HepG2 (cell line): ENCODE results near the gene KLHL33. TPM values are rescaled to one million over a fixed set of nuclear protein-coding genes. Genes with fewer than 3 reads are reported as not detected.

ENCODE experiments used
- ARNTL ChIP-seq: sonication (generic); formaldehyde crosslinking; IDR thresholded peaks from 2 replicates; pipeline ENCODE4 v1.4.0; 2020; ENCODE audit warnings: mild to moderate bottlenecking, missing genetic modification reagents
- HIC2 ChIP-seq: sonication (generic); formaldehyde crosslinking; IDR thresholded peaks from 2 replicates; pipeline ENCODE4 v1.9.0; 2022; ENCODE audit warnings: low read depth, missing genetic modification reagents
- MAFG ChIP-seq: sonication (generic); formaldehyde crosslinking; IDR thresholded peaks from 2 replicates; pipeline ENCODE4 v1.5.1; 2020; ENCODE audit warnings: mild to moderate bottlenecking, missing genetic modification reagents
- MAFK ChIP-seq, 2 experiments: IDR thresholded peaks in 1 of 2; conservative IDR thresholded peaks in 1 of 2; 2 replicates each; pipeline ENCODE4 v1.6.1; 2011; ENCODE audit warnings: improper control_type of control experiment in 2 of 2, low read length in 2 of 2
- MLXIP ChIP-seq: sonication (generic); formaldehyde crosslinking; IDR thresholded peaks from 2 replicates; pipeline ENCODE4 v1.9.0; 2021; ENCODE audit warnings: missing genetic modification reagents, borderline replicate concordance
- PAF1 ChIP-seq: IDR thresholded peaks from 2 replicates; pipeline ENCODE4 v1.6.1; 2016; ENCODE audit warnings: missing genetic modification reagents, missing compliant biosample characterization
- SATB2 ChIP-seq: sonication (generic); formaldehyde crosslinking; IDR thresholded peaks from 2 replicates; pipeline ENCODE4 v1.5.0; 2020; ENCODE audit warnings: missing genetic modification reagents
- TMF1 ChIP-seq: sonication (generic); formaldehyde crosslinking; IDR thresholded peaks from 2 replicates; pipeline ENCODE4 v1.8.1; 2022; ENCODE audit warnings: low read depth, missing genetic modification reagents
- ZBTB37 ChIP-seq: sonication (generic); formaldehyde crosslinking; IDR thresholded peaks from 2 replicates; pipeline ENCODE4 v1.4.0; 2020; ENCODE audit warnings: mild to moderate bottlenecking, missing genetic modification reagents
- ZNF124 ChIP-seq: sonication (generic); formaldehyde crosslinking; IDR thresholded peaks from 2 replicates; pipeline ENCODE4 v1.4.0; 2020; ENCODE audit warnings: missing genetic modification reagents
- ZNF142 ChIP-seq: sonication (generic); formaldehyde crosslinking; IDR thresholded peaks from 2 replicates; pipeline ENCODE4 v1.4.0; 2020; ENCODE audit warnings: missing genetic modification reagents
- ZNF263 ChIP-seq: sonication (generic); formaldehyde crosslinking; IDR thresholded peaks from 2 replicates; pipeline ENCODE4 v1.4.0; 2020; ENCODE audit warnings: missing genetic modification reagents
- ZNF782 ChIP-seq: sonication (generic); formaldehyde crosslinking; IDR thresholded peaks from 2 replicates; pipeline ENCODE4 v1.4.0; 2020; ENCODE audit warnings: missing genetic modification reagents, mild to moderate bottlenecking, borderline replicate concordance
- polyA plus RNA-seq, 8 experiments: library from polyadenylated mRNA; depleted of rRNA in 3 of 8; stranded (reverse) in 7 of 8; unstranded in 1 of 8; fragments of >200 nt; fragmentation: Illumina TruSeq in 4 of 8; extraction: Trizol in 4 of 8; gene quantifications; 2 replicates each; pipeline versions ENCODE4 v1.2.1 to v1.2.3, GENCODE V29; 2011 to 2016; ENCODE audit warnings: low read depth in 4 of 8, missing spikeins in 1 of 8, mixed read lengths in 1 of 8; ENCODE audit not compliant: insufficient read depth in 1 of 8
- total RNA-seq, 5 experiments: library from RNA; depleted of rRNA; stranded (reverse); fragments of >200 nt; fragmentation: Illumina TruSeq; extraction: Trizol; gene quantifications; 2 replicates each; pipeline ENCODE4 v1.2.3, GENCODE V29; 2016; ENCODE audit warnings: low read depth in 1 of 5
- TF ChIP-seq, protein P1 (sequence below): sonication (generic); formaldehyde crosslinking; IDR thresholded peaks from 2 replicates; pipeline ENCODE4 v1.5.0; 2020; ENCODE audit warnings: mild to moderate bottlenecking, missing genetic modification reagents

KLHL33 gene
- total and polyA plus RNA-seq, 2 of the 13 experiments (the other 11 are each of a cell fraction or from before 2014, with no cell fraction given) = not detected

DNA sequence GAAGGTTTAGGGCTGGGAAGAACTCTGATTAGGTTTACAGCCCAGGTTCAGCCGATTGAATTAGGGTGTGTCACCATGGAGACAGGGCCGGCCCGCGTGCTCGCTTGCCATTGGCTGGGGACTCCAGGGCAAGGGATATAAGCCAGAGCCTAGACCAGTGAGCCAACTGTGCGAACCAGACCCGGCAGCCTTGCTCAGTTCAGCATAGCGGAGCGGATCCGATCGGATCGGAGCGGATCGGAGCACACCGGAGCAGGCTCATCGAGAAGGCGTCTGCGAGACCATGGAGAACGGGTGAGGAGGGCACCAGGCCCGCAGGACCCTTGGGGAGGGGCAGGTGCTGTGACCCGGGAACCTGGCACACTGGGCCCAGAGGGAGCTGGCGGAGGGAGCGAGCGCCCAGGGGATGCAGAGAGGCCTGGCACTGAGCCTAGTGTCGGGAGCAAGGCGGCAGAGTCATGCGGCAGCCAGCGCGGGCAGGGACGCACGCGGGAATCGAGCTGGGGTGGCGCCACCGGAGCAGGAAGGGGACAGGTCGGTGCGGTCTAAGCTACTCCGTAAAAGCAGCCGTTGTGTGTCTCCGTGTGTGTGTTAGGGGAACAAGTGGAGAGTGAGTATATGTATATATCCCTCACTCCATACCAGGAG lies 33.4 kb upstream of the KLHL33 start, which contains the start of gene PNP (continued):
- TF ChIP-seq, protein P1, sequence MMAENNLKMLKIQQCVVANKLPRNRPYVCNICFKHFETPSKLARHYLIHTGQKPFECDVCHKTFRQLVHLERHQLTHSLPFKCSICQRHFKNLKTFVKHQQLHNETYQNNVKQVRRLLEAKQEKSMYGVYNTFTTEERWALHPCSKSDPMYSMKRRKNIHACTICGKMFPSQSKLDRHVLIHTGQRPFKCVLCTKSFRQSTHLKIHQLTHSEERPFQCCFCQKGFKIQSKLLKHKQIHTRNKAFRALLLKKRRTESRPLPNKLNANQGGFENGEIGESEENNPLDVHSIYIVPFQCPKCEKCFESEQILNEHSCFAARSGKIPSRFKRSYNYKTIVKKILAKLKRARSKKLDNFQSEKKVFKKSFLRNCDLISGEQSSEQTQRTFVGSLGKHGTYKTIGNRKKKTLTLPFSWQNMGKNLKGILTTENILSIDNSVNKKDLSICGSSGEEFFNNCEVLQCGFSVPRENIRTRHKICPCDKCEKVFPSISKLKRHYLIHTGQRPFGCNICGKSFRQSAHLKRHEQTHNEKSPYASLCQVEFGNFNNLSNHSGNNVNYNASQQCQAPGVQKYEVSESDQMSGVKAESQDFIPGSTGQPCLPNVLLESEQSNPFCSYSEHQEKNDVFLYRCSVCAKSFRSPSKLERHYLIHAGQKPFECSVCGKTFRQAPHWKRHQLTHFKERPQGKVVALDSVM (CRISPR knock-in tag) = no peak
- 0 out of 4 replicates have a peak, but pooled peaks of 1 of the 2 experiments have one; percentile 16 for TF ChIP-seq MAFK (conservative IDR thresholded peaks at IDR 0.05 in 1 of 2, IDR thresholded peaks at IDR 0.05 in 1 of 2; ENCODE audit: low read length in 2 of 2)
- TF ChIP-seq ZNF142 (CRISPR knock-in tag) = peak; percentile 73
- peak; percentile 52 for TF ChIP-seq ZNF263 (CRISPR knock-in tag)
- TF ChIP-seq TMF1 (CRISPR knock-in tag) = peak; percentile 86; the same call in 1 of the 2 replicates
- TF ChIP-seq HIC2 (CRISPR knock-in tag) = peak; percentile 82; the same call in 1 of the 2 replicates
- no peak for TF ChIP-seq PAF1 (CRISPR knock-in tag)
- no peak for TF ChIP-seq SATB2 (CRISPR knock-in tag)
- peak; percentile 83 for TF ChIP-seq ARNTL (CRISPR knock-in tag)
- TF ChIP-seq ZNF782 = no peak
- TF ChIP-seq MLXIP (CRISPR knock-in tag) = no peak; the same call in 1 of the 2 replicates
- TF ChIP-seq ZBTB37 = 0 out of 2 replicates have a peak, but pooled peaks have one; percentile 60
- TF ChIP-seq ZNF124 = peak; percentile 94
- no peak for TF ChIP-seq MAFG (CRISPR knock-in tag)
